Endothelial cell of umbilical vein (primary cell): Measurements from ENCODE around the gene PIGB.

ENCODE experiments used
- EZH2 ChIP-seq: IDR thresholded peaks from 2 replicates; pipeline ENCODE4 v1.6.1; 2012; ENCODE audit warnings: borderline replicate concordance, low read depth, mild to moderate bottlenecking, moderate library complexity, low read length, inconsistent platforms; ENCODE audit not compliant: severe bottlenecking
- FOS ChIP-seq: IDR thresholded peaks from 2 replicates; pipeline ENCODE4 v1.6.1; 2011; ENCODE audit warnings: mild to moderate bottlenecking, low read length, moderate library complexity, borderline replicate concordance; ENCODE audit not compliant: insufficient read depth
- GATA2 ChIP-seq: IDR thresholded peaks from 2 replicates; pipeline ENCODE4 v1.7.0; 2011; ENCODE audit warnings: low read depth, mild to moderate bottlenecking, moderate library complexity, mixed read lengths, low read length; ENCODE audit not compliant: insufficient read length, insufficient read depth
- JUN ChIP-seq: IDR thresholded peaks from 2 replicates; pipeline ENCODE4 v1.6.1; 2011; ENCODE audit warnings: borderline replicate concordance, low read depth; ENCODE audit not compliant: insufficient read length, insufficient read depth
- MAX ChIP-seq: IDR thresholded peaks from 2 replicates; pipeline ENCODE4 v1.6.1; 2011; ENCODE audit not compliant: insufficient read depth, insufficient read length
- MYC ChIP-seq: IDR thresholded peaks from one replicate; pipeline ENCODE4 v1.6.1; 2011; ENCODE audit warnings: mild to moderate bottlenecking, low read depth, low read length
- POLR2A ChIP-seq: IDR thresholded peaks from 2 replicates; pipeline ENCODE4 v1.6.1; 2012; ENCODE audit warnings: low read depth, mild to moderate bottlenecking, control low read depth, low read length
- POLR2AphosphoS5 ChIP-seq: IDR thresholded peaks from 2 replicates; pipeline ENCODE4 v1.6.1; 2012; ENCODE audit warnings: low read depth, mild to moderate bottlenecking, control low read depth, low read length, moderate library complexity; ENCODE audit not compliant: insufficient read depth
- TF ChIP-seq, protein P1 (sequence below), 2 donors: IDR thresholded peaks; 1 replicate in 1 of 2; 2 replicates in 1 of 2; pipeline ENCODE4 v1.5.1; 2011; ENCODE audit warnings: low read length in 2 of 2, mild to moderate bottlenecking in 2 of 2, moderate library complexity in 2 of 2, control low read depth in 1 of 2, inconsistent platforms in 1 of 2, low read depth in 1 of 2; ENCODE audit not compliant: insufficient read depth in 1 of 2; ENCODE audit errors: extremely low read depth in 1 of 2

GRCh38 chr15:55327387-55327786, 8.4 kb downstream of the PIGB start:
- TF ChIP-seq, protein P1, sequence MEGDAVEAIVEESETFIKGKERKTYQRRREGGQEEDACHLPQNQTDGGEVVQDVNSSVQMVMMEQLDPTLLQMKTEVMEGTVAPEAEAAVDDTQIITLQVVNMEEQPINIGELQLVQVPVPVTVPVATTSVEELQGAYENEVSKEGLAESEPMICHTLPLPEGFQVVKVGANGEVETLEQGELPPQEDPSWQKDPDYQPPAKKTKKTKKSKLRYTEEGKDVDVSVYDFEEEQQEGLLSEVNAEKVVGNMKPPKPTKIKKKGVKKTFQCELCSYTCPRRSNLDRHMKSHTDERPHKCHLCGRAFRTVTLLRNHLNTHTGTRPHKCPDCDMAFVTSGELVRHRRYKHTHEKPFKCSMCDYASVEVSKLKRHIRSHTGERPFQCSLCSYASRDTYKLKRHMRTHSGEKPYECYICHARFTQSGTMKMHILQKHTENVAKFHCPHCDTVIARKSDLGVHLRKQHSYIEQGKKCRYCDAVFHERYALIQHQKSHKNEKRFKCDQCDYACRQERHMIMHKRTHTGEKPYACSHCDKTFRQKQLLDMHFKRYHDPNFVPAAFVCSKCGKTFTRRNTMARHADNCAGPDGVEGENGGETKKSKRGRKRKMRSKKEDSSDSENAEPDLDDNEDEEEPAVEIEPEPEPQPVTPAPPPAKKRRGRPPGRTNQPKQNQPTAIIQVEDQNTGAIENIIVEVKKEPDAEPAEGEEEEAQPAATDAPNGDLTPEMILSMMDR (IDR thresholded peaks at IDR 0.05; ENCODE audit: extremely low read depth in 1 of 2, insufficient read depth in 1 of 2, low read depth in 1 of 2, low read length in 2 of 2), result no peak
- no peak for TF ChIP-seq POLR2A
- no peak for TF ChIP-seq EZH2
- TF ChIP-seq POLR2AphosphoS5, result no peak
- no peak for TF ChIP-seq MAX
- no peak for TF ChIP-seq JUN
- TF ChIP-seq MYC, result no peak
- no peak for TF ChIP-seq GATA2
- TF ChIP-seq FOS, result no peak
